Upper lobe of right lung (tissue), 1 donor: Measurements from ENCODE around the gene SMNDC1. TPM values are rescaled to one million over a fixed set of nuclear protein-coding genes. Genes with fewer than 3 reads are reported as not detected.

ENCODE experiments used
- ATAC-seq: fragments of 200-7000 bp; cut with Tn5 transposase; one replicate; pipeline ENCODE4 v1.9.1; 2020; ENCODE audit warnings: mild to moderate bottlenecking, moderate library complexity
- DNase-seq: peaks from one replicate; pipeline ENCODE4 v3.0.0-alpha.2; 2020
- H3K27ac ChIP-seq: fragments of 200-600 bp; one replicate; pipeline ENCODE4 v1.8.0; 2022
- H3K27me3 ChIP-seq: fragments of 200-600 bp; one replicate; pipeline ENCODE4 v1.8.0; 2022; ENCODE audit warnings: mild to moderate bottlenecking
- H3K36me3 ChIP-seq: fragments of 200-600 bp; one replicate; pipeline ENCODE4 v1.8.0; 2022
- H3K4me1 ChIP-seq: fragments of 200-600 bp; one replicate; pipeline ENCODE4 v1.8.0; 2022
- H3K4me3 ChIP-seq: fragments of 200-600 bp; one replicate; pipeline ENCODE4 v1.8.0; 2022; ENCODE audit warnings: mild to moderate bottlenecking
- H3K9me3 ChIP-seq: fragments of 200-600 bp; one replicate; pipeline ENCODE4 v1.8.0; 2022
- CTCF ChIP-seq: fragments of 200-600 bp; IDR thresholded peaks from one replicate; pipeline ENCODE4 v1.8.0; 2022; ENCODE audit warnings: antibody characterized with exemption
- intact Hi-C: fragments of 100-400 bp; cut with DNase I; formaldehyde crosslinking; loops from one replicate; pipeline ENCODE4 v1.11.0; 2022
- total RNA-seq: library from RNA; stranded (reverse); fragmentation: NEBNext Ultra II Directional; extraction: Animal tissue kit (Norgen Biotek cat#: 25700); gene quantifications from one replicate; pipeline ENCODE4 v1.2.1, GENCODE V29; 2021
- donor health status: DM: no; HTN: yes; CAD: no; lungs with severe emphysema.

SMNDC1 gene
- total RNA-seq, 1 donor from 2014 or later: 35.8 TPM

GRCh38 chr10:110279407-110279986 lies 25.2 kb downstream of the SMNDC1 start:
- ATAC-seq (peak; percentile 92), DNase-seq (no peak)
- H3K27me3 ChIP-seq: no peaks in the 10 kb centered on the region
- no peak overlapping the region for H3K27ac ChIP-seq
- H3K36me3 ChIP-seq: peaks cover 8% of the 10 kb centered on the region
- intact Hi-C loops: loop anchor here (10.0 kb wide), 1 partner anchor 75 kb away; the partner anchor contains the start of gene MXI1
- H3K9me3 ChIP-seq: no peaks in the 10 kb centered on the region
- H3K4me3 ChIP-seq: no peak overlapping the region
- peaks cover 7% of the 10 kb centered on the region for H3K4me1 ChIP-seq
- peak; percentile 71 for TF ChIP-seq CTCF

- no peak for TF ChIP-seq CTCF
- Histone ChIP-seq H3K36me3 (peaks cover 7% of the 10 kb centered on the region), H3K27ac (no peak overlapping the region), H3K4me1 (peaks cover 13% of the 10 kb centered on the region), H3K4me3 (no peak overlapping the region), H3K27me3 (no peaks in the 10 kb centered on the region), H3K9me3 (no peaks in the 10 kb centered on the region)
- no peak for DNase-seq
- intact Hi-C loops: loop anchor here (10.0 kb wide), 1 partner anchor 74 kb away; the partner anchor contains the start of gene MXI1
- no peak for ATAC-seq
Observed at GRCh38 chr10:110278562-110279406, 25.9 kb downstream of the SMNDC1 start.

- Histone ChIP-seq H3K36me3 (peaks cover 7% of the 10 kb centered on the region), H3K27ac (no peak overlapping the region), H3K27me3 (no peaks in the 10 kb centered on the region), H3K4me3 (no peak overlapping the region), H3K9me3 (no peaks in the 10 kb centered on the region), H3K4me1 (peaks cover 16% of the 10 kb centered on the region)
- ATAC-seq (no peak), DNase-seq (no peak)
- TF ChIP-seq CTCF: no peak
- intact Hi-C loops: loop anchor here (10.0 kb wide), 1 partner anchor 73 kb away; the partner anchor contains the start of gene MXI1
Observed at GRCh38 chr10:110277591-110277990, 27.1 kb downstream of the SMNDC1 start.

- intact Hi-C loops: loop anchor here (10.0 kb wide), 1 partner anchor 72 kb away; the partner anchor contains the start of gene MXI1
- peaks cover 16% of the 10 kb centered on the region for H3K4me1 ChIP-seq
- no peak for ATAC-seq
- peaks cover 7% of the 10 kb centered on the region for H3K36me3 ChIP-seq
- TF ChIP-seq CTCF: no peak
- H3K4me3 ChIP-seq: no peak overlapping the region
- no peak for DNase-seq
- no peaks in the 10 kb centered on the region for H3K9me3 ChIP-seq
- no peak overlapping the region for H3K27ac ChIP-seq
- H3K27me3 ChIP-seq: no peaks in the 10 kb centered on the region
Observed at GRCh38 chr10:110276603-110277002, 28.1 kb downstream of the SMNDC1 start.

- DNase-seq: no peak
- Histone ChIP-seq H3K9me3 (no peaks in the 10 kb centered on the region), H3K27me3 (no peaks in the 10 kb centered on the region), H3K36me3 (peaks cover 7% of the 10 kb centered on the region), H3K4me3 (no peak overlapping the region), H3K27ac (no peak overlapping the region), H3K4me1 (peaks cover 20% of the 10 kb centered on the region)
- ATAC-seq: no peak
- intact Hi-C loops: loop anchor here (10.0 kb wide), 1 partner anchor 70 kb away; the partner anchor contains the start of gene MXI1
- no peak for TF ChIP-seq CTCF
Observed at GRCh38 chr10:110275128-110275729, 29.5 kb downstream of the SMNDC1 start.
